K562 (cell line): ENCODE measurements around the gene PLEKHA1.

Source experiments
- RAD51 ChIP-seq: fragments of 450-650 bp; IDR thresholded peaks from 2 replicates; pipeline ENCODE4 v1.7.1; 2016; ENCODE audit warnings: low read depth, mild to moderate bottlenecking, borderline replicate concordance
- ZNF121 ChIP-seq: sonication (generic); formaldehyde crosslinking; conservative IDR thresholded peaks from 2 replicates; pipeline ENCODE4 v1.8.0; 2022; ENCODE audit warnings: missing genetic modification reagents
- ZNF586 ChIP-seq: fragments of 450-650 bp; formaldehyde crosslinking; conservative IDR thresholded peaks from 2 replicates; pipeline ENCODE4 v1.4.0; 2020; ENCODE audit warnings: mild to moderate bottlenecking, moderate library complexity
- TF ChIP-seq, protein P1 (sequence below): IDR thresholded peaks from 3 replicates; pipeline ENCODE4 v1.6.1; 2011; ENCODE audit warnings: borderline replicate concordance, mild to moderate bottlenecking; ENCODE audit not compliant: insufficient read length, insufficient read depth

DNA sequence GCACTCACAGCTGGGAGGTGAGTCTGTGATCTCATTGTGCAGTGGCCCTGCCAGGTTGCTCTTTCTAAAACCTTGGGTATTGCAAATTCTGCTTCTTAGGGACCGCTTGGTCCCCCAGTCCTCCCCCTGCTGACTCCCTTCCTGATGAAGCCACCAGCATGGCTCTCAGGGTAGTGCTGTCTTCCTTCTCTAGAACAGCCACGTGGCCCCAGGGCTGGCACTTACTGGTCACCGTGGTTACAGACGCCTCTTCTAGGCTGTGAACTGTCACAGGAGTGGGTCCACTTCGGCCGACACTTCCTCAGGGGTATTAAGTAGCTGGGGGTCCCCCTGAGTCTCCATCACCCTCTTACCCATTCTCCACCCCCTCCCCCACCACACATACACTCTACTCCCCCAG lies 84.2 kb downstream of the PLEKHA1 start:
- TF ChIP-seq, protein P1, sequence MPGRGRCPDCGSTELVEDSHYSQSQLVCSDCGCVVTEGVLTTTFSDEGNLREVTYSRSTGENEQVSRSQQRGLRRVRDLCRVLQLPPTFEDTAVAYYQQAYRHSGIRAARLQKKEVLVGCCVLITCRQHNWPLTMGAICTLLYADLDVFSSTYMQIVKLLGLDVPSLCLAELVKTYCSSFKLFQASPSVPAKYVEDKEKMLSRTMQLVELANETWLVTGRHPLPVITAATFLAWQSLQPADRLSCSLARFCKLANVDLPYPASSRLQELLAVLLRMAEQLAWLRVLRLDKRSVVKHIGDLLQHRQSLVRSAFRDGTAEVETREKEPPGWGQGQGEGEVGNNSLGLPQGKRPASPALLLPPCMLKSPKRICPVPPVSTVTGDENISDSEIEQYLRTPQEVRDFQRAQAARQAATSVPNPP = no peak
- TF ChIP-seq ZNF586 (CRISPR knock-in tag) (no peak), RAD51 (no peak), ZNF121 (CRISPR knock-in tag) (no peak)
